H1 (cell line): Measurements from ENCODE around the gene SYNJ2. TPM values are rescaled to one million over a fixed set of nuclear protein-coding genes. Genes with fewer than 3 reads are reported as not detected.

Source experiments
- CTCF ChIA-PET: fragments of 300-600 bp; sonication (Branson Sonifier 250); formaldehyde crosslinking; loops from one replicate; lab custom pipeline; 2021; ENCODE audit not compliant: partially characterized antibody; lab: Charles Lee
- POLR2A ChIA-PET: fragments of 300-600 bp; sonication (Branson Sonifier 250); formaldehyde crosslinking; loops from one replicate; lab custom pipeline; 2021; ENCODE audit warnings: inconsistent platforms; ENCODE audit not compliant: partially characterized antibody; lab: Charles Lee
- DNase-seq, 2 experiments: peaks; one replicate each; pipeline versions ENCODE4 v3.0.0 to v3.0.0-alpha.2; 2010 to 2022; ENCODE audit warnings: low spot score in 2 of 2, low read depth in 1 of 2, mixed read lengths in 1 of 2
- FAIRE-seq: peaks from 2 replicates; lab custom pipeline; 2011; peaks lifted over from hg19 to GRCh38; lab: Jason Lieb, UNC
- H2AFZ ChIP-seq: 2 replicates; pipeline ENCODE4 v1.8.1; 2012; ENCODE audit warnings: low read length, inconsistent platforms
- H2AK5ac ChIP-seq: 2 replicates; pipeline ENCODE4 v1.6.1; 2013; ENCODE audit warnings: low read depth, low read length
- H2BK120ac ChIP-seq: replicated peaks from 2 replicates; pipeline ENCODE3; 2013; ENCODE audit warnings: low read depth, low read length, inconsistent platforms
- H2BK12ac ChIP-seq: 2 replicates; pipeline ENCODE4 v1.6.1; 2013; ENCODE audit warnings: low read depth, low read length
- H2BK15ac ChIP-seq: 2 replicates; pipeline ENCODE4 v1.6.1; 2013; ENCODE audit warnings: low read length
- H2BK20ac ChIP-seq: 2 replicates; pipeline ENCODE4 v1.6.1; 2013; ENCODE audit warnings: low read length
- H2BK5ac ChIP-seq: 2 replicates; pipeline ENCODE4 v1.6.1; 2013; ENCODE audit warnings: low read depth, low read length
- H3K14ac ChIP-seq: 2 replicates; pipeline ENCODE4 v1.6.1; 2013; ENCODE audit warnings: inconsistent platforms; ENCODE audit not compliant: insufficient read length
- H3K18ac ChIP-seq: 2 replicates; pipeline ENCODE4 v1.6.1; 2013; ENCODE audit warnings: low read length; ENCODE audit errors: extremely low read depth
- H3K23ac ChIP-seq: 2 replicates; pipeline ENCODE4 v1.6.1; 2013; ENCODE audit warnings: inconsistent platforms; ENCODE audit not compliant: insufficient read length
- H3K23me2 ChIP-seq: 2 replicates; pipeline ENCODE4 v1.6.1; 2013; ENCODE audit warnings: low read depth, low read length
- H3K27ac ChIP-seq: 2 replicates; pipeline ENCODE4 v1.6.1; 2011; ENCODE audit warnings: low read depth, low read length, inconsistent platforms
- H3K27me3 ChIP-seq, 4 experiments: replicated peaks in 1 of 4; 1 replicate in 1 of 4; 2 replicates in 3 of 4; pipeline versions ENCODE4 v1.6.1 to v1.8.1; 2011 to 2013; ENCODE audit warnings: low read length in 3 of 4, mild to moderate bottlenecking in 3 of 4, inconsistent platforms in 2 of 4, mixed read lengths in 2 of 4, moderate library complexity in 1 of 4; ENCODE audit not compliant: control insufficient read depth in 3 of 4, insufficient read depth in 3 of 4; ENCODE audit errors: extremely low read depth in 1 of 4
- H3K36me3 ChIP-seq, 4 experiments: 2 replicates each; pipeline versions ENCODE4 v1.6.1 to v1.8.1; 2011 to 2013; ENCODE audit warnings: mild to moderate bottlenecking in 4 of 4, low read length in 3 of 4, moderate library complexity in 2 of 4, control low read depth in 1 of 4, inconsistent platforms in 1 of 4; ENCODE audit not compliant: insufficient read depth in 4 of 4, control insufficient read depth in 2 of 4
- H3K4ac ChIP-seq: replicated peaks from 2 replicates; pipeline ENCODE3; 2013; ENCODE audit warnings: low read length, low read depth, mixed read lengths, inconsistent platforms; ENCODE audit not compliant: insufficient read length
- H3K4me1 ChIP-seq, 4 experiments: replicated peaks in 1 of 4; 1 replicate in 1 of 4; 2 replicates in 3 of 4; pipeline versions ENCODE4 v1.6.1 to v1.8.1; 2011 to 2013; ENCODE audit warnings: low read length in 3 of 4, inconsistent platforms in 2 of 4, mixed read lengths in 1 of 4; ENCODE audit not compliant: insufficient read depth in 4 of 4, control insufficient read depth in 3 of 4
- H3K4me2 ChIP-seq, 2 experiments: 2 replicates each; pipeline versions ENCODE4 v1.6.1 to v1.8.1; 2011 to 2013; ENCODE audit warnings: low read depth in 2 of 2, low read length in 2 of 2, control low read depth in 1 of 2, inconsistent platforms in 1 of 2, mild to moderate bottlenecking in 1 of 2; ENCODE audit not compliant: insufficient read depth in 1 of 2
- H3K4me3 ChIP-seq, 4 experiments: fragments of 200-600, 300-600 bp in 1 of 4; sonication (generic), shearing (Covaris generic), sonication (Bioruptor Twin) in 1 of 4; 2 replicates each; pipeline versions ENCODE4 v1.5.1 to v1.8.1; 2011 to 2016; ENCODE audit warnings: low read length in 4 of 4, low read depth in 3 of 4, control low read depth in 2 of 4, inconsistent platforms in 2 of 4, mild to moderate bottlenecking in 2 of 4, mixed read lengths in 1 of 4, moderate library complexity in 1 of 4; ENCODE audit not compliant: insufficient read depth in 2 of 4; ENCODE audit errors: extremely low read depth in 1 of 4
- H3K56ac ChIP-seq: replicated peaks from 2 replicates; pipeline ENCODE3; 2013; ENCODE audit warnings: low read depth, mild to moderate bottlenecking, mixed read lengths, low read length, inconsistent platforms; ENCODE audit not compliant: insufficient read length
- H3K79me1 ChIP-seq: 2 replicates; pipeline ENCODE4 v1.6.1; 2013; ENCODE audit warnings: low read depth, low read length, control low read depth
- H3K79me2 ChIP-seq, 2 experiments: 2 replicates each; pipeline versions ENCODE4 v1.6.1 to v1.8.1; 2012 to 2013; ENCODE audit warnings: low read length in 2 of 2, mild to moderate bottlenecking in 2 of 2, inconsistent platforms in 1 of 2; ENCODE audit not compliant: insufficient read depth in 2 of 2, control insufficient read depth in 1 of 2
- H3K9ac ChIP-seq, 4 experiments: replicated peaks in 1 of 4; 1 replicate in 1 of 4; 2 replicates in 3 of 4; pipeline versions ENCODE4 v1.6.1 to v1.8.1; 2011 to 2013; ENCODE audit warnings: low read depth in 3 of 4, low read length in 3 of 4, control low read depth in 2 of 4, mild to moderate bottlenecking in 2 of 4, moderate library complexity in 2 of 4, inconsistent platforms in 1 of 4; ENCODE audit errors: extremely low read depth in 1 of 4
- H3K9me3 ChIP-seq, 2 experiments: 2 replicates each; pipeline versions ENCODE4 v1.6.1 to v1.8.1; 2012 to 2013; ENCODE audit warnings: mild to moderate bottlenecking in 2 of 2, moderate library complexity in 2 of 2, control low read depth in 1 of 2, inconsistent platforms in 1 of 2, low read depth in 1 of 2, low read length in 1 of 2, mixed read lengths in 1 of 2; ENCODE audit not compliant: insufficient read depth in 2 of 2
- H4K20me1 ChIP-seq, 2 experiments: replicated peaks in 1 of 2; 2 replicates each; pipeline versions ENCODE3 to v1.8.1; 2011 to 2013; ENCODE audit warnings: inconsistent platforms in 2 of 2, low read length in 2 of 2, mild to moderate bottlenecking in 1 of 2; ENCODE audit not compliant: insufficient read depth in 2 of 2, control insufficient read depth in 1 of 2
- H4K5ac ChIP-seq: 2 replicates; pipeline ENCODE4 v1.6.1; 2013; ENCODE audit warnings: low read length, low read depth, mixed read lengths, inconsistent platforms; ENCODE audit not compliant: insufficient read length
- H4K8ac ChIP-seq: 2 replicates; pipeline ENCODE4 v1.8.0; 2013; ENCODE audit warnings: mild to moderate bottlenecking, moderate library complexity, low read length, inconsistent platforms; ENCODE audit not compliant: insufficient read depth; ENCODE audit errors: extremely low read depth
- H4K91ac ChIP-seq: replicated peaks from 2 replicates; pipeline ENCODE3; 2013; ENCODE audit warnings: low read length, mixed read lengths, inconsistent platforms; ENCODE audit not compliant: insufficient read length
- BRCA1 ChIP-seq: IDR thresholded peaks from 2 replicates; pipeline ENCODE4 v1.6.1; 2012; ENCODE audit warnings: low read depth, low read length, improper control_type of control experiment
- GABPA ChIP-seq: IDR thresholded peaks from 2 replicates; pipeline ENCODE4 v1.6.1; 2011; ENCODE audit warnings: mild to moderate bottlenecking, low read length, moderate library complexity, borderline replicate concordance; ENCODE audit not compliant: insufficient read depth
- HDAC2 ChIP-seq, 2 experiments: fragments of 300-600 bp in 1 of 2; sonication (generic) in 1 of 2; IDR thresholded peaks; 2 replicates each; pipeline ENCODE4 v1.6.1; 2011 to 2012; ENCODE audit warnings: low read depth in 2 of 2, low read length in 2 of 2, mild to moderate bottlenecking in 2 of 2, moderate library complexity in 2 of 2, borderline replicate concordance in 1 of 2, inconsistent platforms in 1 of 2
- MAFK ChIP-seq: IDR thresholded peaks from 2 replicates; pipeline ENCODE4 v1.6.1; 2012; ENCODE audit warnings: low read depth, mild to moderate bottlenecking, improper control_type of control experiment, low read length
- NANOG ChIP-seq: IDR thresholded peaks from 2 replicates; pipeline ENCODE4 v1.6.1; 2011; ENCODE audit warnings: low read length, low read depth, mild to moderate bottlenecking, inconsistent platforms; ENCODE audit not compliant: insufficient read depth, poor library complexity, severe bottlenecking
- POU5F1 ChIP-seq: IDR thresholded peaks from 2 replicates; pipeline ENCODE4 v1.6.1; 2011; ENCODE audit warnings: low read depth, mild to moderate bottlenecking, low read length, moderate library complexity
- RBBP5 ChIP-seq: IDR thresholded peaks from 2 replicates; pipeline ENCODE4 v1.7.1; 2012; ENCODE audit warnings: low read depth, mild to moderate bottlenecking, inconsistent platforms, low read length, moderate library complexity, borderline replicate concordance
- SP2 ChIP-seq: IDR thresholded peaks from 2 replicates; pipeline ENCODE4 v1.6.1; 2012; ENCODE audit warnings: mild to moderate bottlenecking, low read length, inconsistent platforms
- SP4 ChIP-seq: IDR thresholded peaks from 2 replicates; pipeline ENCODE4 v1.6.1; 2012; ENCODE audit warnings: low read length, inconsistent platforms
- TEAD4 ChIP-seq: IDR thresholded peaks from 2 replicates; pipeline ENCODE4 v1.6.1; 2012; ENCODE audit warnings: low read depth, low read length, inconsistent platforms, mixed read lengths
- WGBS, 2 experiments: shearing (Covaris generic) in 1 of 2; methylation state at CpG; one replicate each; pipeline versions ENCODE4 v1.1.6 to v1.1.7; 2013 to 2015; ENCODE audit warnings: low lambda C conversion rate in 2 of 2, mixed read lengths in 2 of 2, inconsistent platforms in 1 of 2, low coverage in 1 of 2, missing lambda C conversion rate in 1 of 2; ENCODE audit not compliant: insufficient replicate concordance in 2 of 2, insufficient coverage in 1 of 2, insufficient read length in 1 of 2; ENCODE audit errors: extremely low coverage in 1 of 2, missing lambda C conversion rate in 1 of 2; 5-methylcytosine and 5-hydroxymethylcytosine counted together
- polyA plus RNA-seq, 7 experiments: library from polyadenylated mRNA; depleted of rRNA in 3 of 7; stranded (reverse) in 5 of 7; unstranded in 2 of 7; fragments of >200 nt in 5 of 7; fragments of 200-250 nt in 2 of 7; gene quantifications; 1 replicate in 5 of 7; 2 replicates in 1 of 7; 4 replicates in 1 of 7; pipeline versions ENCODE4 v1.2.1 to v1.2.3, GENCODE V29; 2011 to 2013; ENCODE audit warnings: missing spikeins in 2 of 7, mixed read lengths in 2 of 7
- total RNA-seq: library from RNA; stranded (reverse); fragmentation: NEBNext Ultra II Directional; extraction: Animal tissue kit (Norgen Biotek cat#: 25700); gene quantifications from 2 replicates; pipeline ENCODE4 v1.2.1, GENCODE V29; 2021
- TF ChIP-seq, protein P1 (sequence below), 3 experiments: IDR thresholded peaks; 1 replicate in 2 of 3; 2 replicates in 1 of 3; pipeline versions ENCODE4 v1.5.1 to v1.6.1; 2011; ENCODE audit warnings: low read length in 3 of 3, mild to moderate bottlenecking in 3 of 3, inconsistent platforms in 2 of 3, low read depth in 1 of 3, moderate library complexity in 1 of 3; ENCODE audit not compliant: insufficient read depth in 1 of 3; ENCODE audit errors: control extremely low read depth in 1 of 3
- TF ChIP-seq, protein P2 (sequence below): IDR thresholded peaks from 2 replicates; pipeline ENCODE4 v1.6.1; 2012; ENCODE audit warnings: inconsistent platforms

SYNJ2 gene
- total and polyA plus RNA-seq, 2 of the 8 experiments (the other 6 are each of a cell fraction or from before 2014, with no cell fraction given): 3.7 to 13.9 TPM

DNA sequence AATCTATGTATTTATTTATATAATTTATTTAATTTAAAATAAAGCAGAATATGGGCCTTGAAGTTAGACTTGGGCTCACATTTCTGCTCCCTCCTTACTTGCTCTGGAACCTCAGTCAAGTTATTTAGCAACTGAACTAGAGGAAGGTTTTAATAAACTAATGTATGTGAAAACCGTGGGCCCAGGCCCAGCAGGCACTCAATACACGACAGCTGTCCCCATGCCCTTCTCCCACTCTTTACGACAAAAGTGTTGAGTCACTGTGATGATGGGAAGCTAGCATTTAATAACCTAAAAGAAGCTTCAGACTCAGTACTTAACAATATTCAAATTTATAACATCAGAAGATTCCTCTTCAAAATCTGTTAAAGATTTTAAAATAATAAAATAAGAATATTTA is 139.7 kb downstream of the SYNJ2 start:
- no peak overlapping the region for H4K5ac ChIP-seq
- H3K9me3 ChIP-seq: no peaks in the 10 kb centered on the region
- no peak overlapping the region for H3K56ac ChIP-seq
- H3K79me1 ChIP-seq: no peaks in the 10 kb centered on the region
- H2BK5ac ChIP-seq: no peak overlapping the region
- POLR2A ChIA-PET: no interaction called here
- 60% methylated on average over 3 of the region's 3 CpGs; no CpG with 5 or more reads in 1 of the 2 experiments for WGBS, 2 experiments
- no peak overlapping the region for H2BK20ac ChIP-seq
- H2BK15ac ChIP-seq: no peak overlapping the region
- no peak for FAIRE-seq
- no peaks in the 10 kb centered on the region for H3K4me1 ChIP-seq
- no peak overlapping the region for H2BK120ac ChIP-seq
- H3K4ac ChIP-seq: no peak overlapping the region
- H4K8ac ChIP-seq: no peak overlapping the region
- CTCF ChIA-PET: interaction anchor here (1.2 kb wide), 1 partner anchor 42 kb away, joined by 3 read pairs; no protein-coding TSS in a partner anchor
- H4K20me1 ChIP-seq: no peaks in the 10 kb centered on the region
- H2AFZ ChIP-seq: no peak overlapping the region
- no peak overlapping the region for H2AK5ac ChIP-seq
- DNase-seq: no peak
- H3K23ac ChIP-seq: no peak overlapping the region
- H3K27me3 ChIP-seq: no peaks in the 10 kb centered on the region
- H3K27ac ChIP-seq: no peak overlapping the region
- no peak overlapping the region for H3K4me2 ChIP-seq
- H3K79me2 ChIP-seq: no peaks in the 10 kb centered on the region
- H3K36me3 ChIP-seq: peaks cover 0 to 6% (median 0%) of the 10 kb centered on the region in 4 experiments; a peak in 3 of 8 replicates
- H4K91ac ChIP-seq: no peak overlapping the region
- H3K14ac ChIP-seq: no peak overlapping the region
- H3K18ac ChIP-seq: no peak overlapping the region
- H3K23me2 ChIP-seq: no peaks in the 10 kb centered on the region
- H2BK12ac ChIP-seq: no peak overlapping the region
- H3K4me3 ChIP-seq: no peak overlapping the region
- H3K9ac ChIP-seq: no peak overlapping the region
- TF ChIP-seq RBBP5 (no peak), SP2 (no peak), HDAC2 (IDR thresholded peaks at IDR 0.05; ENCODE audit: borderline replicate concordance in 1 of 2, low read depth in 2 of 2, low read length in 2 of 2) (no peak), TEAD4 (no peak), BRCA1 (no peak), MAFK (no peak), GABPA (no peak), SP4 (no peak), NANOG (no peak), POU5F1 (no peak)
- TF ChIP-seq, protein P1, sequence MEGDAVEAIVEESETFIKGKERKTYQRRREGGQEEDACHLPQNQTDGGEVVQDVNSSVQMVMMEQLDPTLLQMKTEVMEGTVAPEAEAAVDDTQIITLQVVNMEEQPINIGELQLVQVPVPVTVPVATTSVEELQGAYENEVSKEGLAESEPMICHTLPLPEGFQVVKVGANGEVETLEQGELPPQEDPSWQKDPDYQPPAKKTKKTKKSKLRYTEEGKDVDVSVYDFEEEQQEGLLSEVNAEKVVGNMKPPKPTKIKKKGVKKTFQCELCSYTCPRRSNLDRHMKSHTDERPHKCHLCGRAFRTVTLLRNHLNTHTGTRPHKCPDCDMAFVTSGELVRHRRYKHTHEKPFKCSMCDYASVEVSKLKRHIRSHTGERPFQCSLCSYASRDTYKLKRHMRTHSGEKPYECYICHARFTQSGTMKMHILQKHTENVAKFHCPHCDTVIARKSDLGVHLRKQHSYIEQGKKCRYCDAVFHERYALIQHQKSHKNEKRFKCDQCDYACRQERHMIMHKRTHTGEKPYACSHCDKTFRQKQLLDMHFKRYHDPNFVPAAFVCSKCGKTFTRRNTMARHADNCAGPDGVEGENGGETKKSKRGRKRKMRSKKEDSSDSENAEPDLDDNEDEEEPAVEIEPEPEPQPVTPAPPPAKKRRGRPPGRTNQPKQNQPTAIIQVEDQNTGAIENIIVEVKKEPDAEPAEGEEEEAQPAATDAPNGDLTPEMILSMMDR (IDR thresholded peaks at IDR 0.05; ENCODE audit: control extremely low read depth in 1 of 3, insufficient read depth in 1 of 3, low read depth in 1 of 3, low read length in 3 of 3): no peak
- TF ChIP-seq, protein P2, sequence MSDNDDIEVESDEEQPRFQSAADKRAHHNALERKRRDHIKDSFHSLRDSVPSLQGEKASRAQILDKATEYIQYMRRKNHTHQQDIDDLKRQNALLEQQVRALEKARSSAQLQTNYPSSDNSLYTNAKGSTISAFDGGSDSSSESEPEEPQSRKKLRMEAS: no peak
